Activated CD8-positive, alpha-beta T cell treated with anti-CD3 and anti-CD28 coated beads, Interleukin-2, amount 10 ng/mL, durations not matched to agents 7 days and 5 days (primary cell): ENCODE results near the gene SYNE1. TPM values are rescaled to one million over a fixed set of nuclear protein-coding genes. Genes with fewer than 3 reads are reported as not detected.

Experiments used
- ATAC-seq: fragments of 150-1000 bp; cut with Tn5 transposase; one replicate; pipeline ENCODE4 v1.10.0; 2021; ENCODE audit warnings: moderate library complexity
- CTCF ChIA-PET: fragments of 350-600 bp; sonication (Branson Sonifier 250); formaldehyde crosslinking; loops from one replicate; lab custom pipeline; 2021; ENCODE audit warnings: antibody characterized with exemption; lab: Charles Lee
- POLR2A ChIA-PET: fragments of 350-600 bp; sonication (Branson Sonifier 250); formaldehyde crosslinking; loops from one replicate; lab custom pipeline; 2021; ENCODE audit warnings: antibody characterized with exemption; lab: Charles Lee
- DNase-seq: peaks from one replicate; pipeline ENCODE4 v3.0.0-alpha.2; 2020
- H3K27ac Mint-ChIP-seq: one replicate; pipeline ENCODE4 v1.8.0; 2021; ENCODE audit warnings: mild to moderate bottlenecking, mixed read lengths
- H3K27me3 Mint-ChIP-seq: one replicate; pipeline ENCODE4 v1.8.0; 2021; ENCODE audit warnings: low read depth, mixed read lengths
- H3K36me3 Mint-ChIP-seq: one replicate; pipeline ENCODE4 v1.8.0; 2021; ENCODE audit warnings: low read depth, mixed read lengths
- H3K4me1 Mint-ChIP-seq: one replicate; pipeline ENCODE4 v1.8.0; 2021; ENCODE audit warnings: low read depth, mixed read lengths
- H3K4me3 Mint-ChIP-seq: one replicate; pipeline ENCODE4 v1.8.0; 2021; ENCODE audit warnings: mild to moderate bottlenecking, mixed read lengths
- H3K9me3 Mint-ChIP-seq: one replicate; pipeline ENCODE4 v1.8.0; 2022; ENCODE audit warnings: mixed read lengths; ENCODE audit not compliant: insufficient read depth
- total RNA-seq, 2 experiments: library from RNA; stranded (reverse); gene quantifications; one replicate each; pipeline ENCODE4 v1.2.3, GENCODE V29; 2021

Gene SYNE1
- total RNA-seq, 2 experiments from 2014 or later, result 57.0 to 63.8 TPM

GRCh38 chr6:152170313-152170701, 466.9 kb downstream of the SYNE1 start:
- no peak overlapping the region for H3K4me3 Mint-ChIP-seq
- no peak for DNase-seq
- ChIA-PET POLR2A (interaction anchor here (0.6 to 4.0 kb wide), 2 partner anchors 15 to 16 kb away, joined by 3 to 25 read pairs; no protein-coding TSS in a partner anchor), CTCF (interaction anchor here (1.1 to 1.3 kb wide), 2 partner anchors 9 to 131 kb away, joined by 3 to 4 read pairs; no protein-coding TSS in a partner anchor)
- H3K9me3 Mint-ChIP-seq, result no peaks in the 10 kb centered on the region
- H3K27me3 Mint-ChIP-seq, result no peaks in the 10 kb centered on the region
- H3K4me1 Mint-ChIP-seq, result peaks cover 24% of the 10 kb centered on the region
- H3K36me3 Mint-ChIP-seq, result peaks cover 67% of the 10 kb centered on the region
- no peak for ATAC-seq
- peak overlapping the region; percentile 81 for H3K27ac Mint-ChIP-seq

GRCh38 chr6:152167641-152168603, 469.2 kb downstream of the SYNE1 start:
- Mint-ChIP-seq H3K4me1 (peaks cover 20% of the 10 kb centered on the region), H3K4me3 (no peak overlapping the region), H3K27ac (no peak overlapping the region), H3K27me3 (no peaks in the 10 kb centered on the region), H3K36me3 (peaks cover 62% of the 10 kb centered on the region), H3K9me3 (no peaks in the 10 kb centered on the region)
- ATAC-seq (no peak), DNase-seq (no peak)
- ChIA-PET POLR2A (interaction anchor here (1.7 kb wide), 1 partner anchor 17 kb away, joined by 7 read pairs; no protein-coding TSS in a partner anchor), CTCF (interaction anchor here (1.0 to 1.1 kb wide), 2 partner anchors 12 to 17 kb away, joined by 3 read pairs; no protein-coding TSS in a partner anchor)

DNA sequence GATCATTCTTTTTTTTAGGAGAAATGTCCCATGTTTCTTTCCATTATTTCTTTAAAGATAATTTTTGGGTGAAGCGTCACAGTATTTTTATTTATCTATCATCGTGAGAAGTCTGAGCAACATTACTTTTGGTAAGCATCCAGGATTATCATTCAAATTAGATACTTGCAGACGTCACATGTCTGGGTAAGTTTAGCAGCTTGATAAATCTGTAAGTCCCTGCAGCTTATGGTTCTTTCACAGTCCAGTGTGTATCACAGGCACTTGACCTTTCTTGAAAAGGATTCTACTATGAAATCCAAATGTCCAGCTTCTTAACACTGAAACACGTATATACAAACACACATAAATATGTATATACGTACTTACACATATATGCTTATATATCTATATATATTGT, 470.3 kb downstream of the SYNE1 start:
- DNase-seq (no peak), ATAC-seq (no peak)
- H3K4me3 Mint-ChIP-seq, result no peak overlapping the region
- H3K9me3 Mint-ChIP-seq, result no peaks in the 10 kb centered on the region
- H3K27me3 Mint-ChIP-seq, result no peaks in the 10 kb centered on the region
- H3K36me3 Mint-ChIP-seq, result peaks cover 63% of the 10 kb centered on the region
- POLR2A ChIA-PET, result interaction anchor here (1.7 kb wide), 1 partner anchor 18 kb away, joined by 7 read pairs; no protein-coding TSS in a partner anchor
- no peak overlapping the region for H3K27ac Mint-ChIP-seq
- peaks cover 18% of the 10 kb centered on the region for H3K4me1 Mint-ChIP-seq
- CTCF ChIA-PET, result interaction anchor here (1.0 to 1.1 kb wide), 2 partner anchors 13 to 18 kb away, joined by 3 read pairs; no protein-coding TSS in a partner anchor

- ATAC-seq (no peak), DNase-seq (no peak)
- H3K36me3 Mint-ChIP-seq, result peaks cover 62% of the 10 kb centered on the region
- H3K4me3 Mint-ChIP-seq, result no peak overlapping the region
- ChIA-PET POLR2A (no interaction called here), CTCF (interaction anchor here (1.0 to 1.4 kb wide), 2 partner anchors 18 to 135 kb away, joined by 3 read pairs; no protein-coding TSS in a partner anchor)
- H3K4me1 Mint-ChIP-seq, result peaks cover 22% of the 10 kb centered on the region
- H3K9me3 Mint-ChIP-seq, result no peaks in the 10 kb centered on the region
- no peaks in the 10 kb centered on the region for H3K27me3 Mint-ChIP-seq
- H3K27ac Mint-ChIP-seq, result no peak overlapping the region
Measured at GRCh38 chr6:152166497-152166896, 470.7 kb downstream of the SYNE1 start.

DNA sequence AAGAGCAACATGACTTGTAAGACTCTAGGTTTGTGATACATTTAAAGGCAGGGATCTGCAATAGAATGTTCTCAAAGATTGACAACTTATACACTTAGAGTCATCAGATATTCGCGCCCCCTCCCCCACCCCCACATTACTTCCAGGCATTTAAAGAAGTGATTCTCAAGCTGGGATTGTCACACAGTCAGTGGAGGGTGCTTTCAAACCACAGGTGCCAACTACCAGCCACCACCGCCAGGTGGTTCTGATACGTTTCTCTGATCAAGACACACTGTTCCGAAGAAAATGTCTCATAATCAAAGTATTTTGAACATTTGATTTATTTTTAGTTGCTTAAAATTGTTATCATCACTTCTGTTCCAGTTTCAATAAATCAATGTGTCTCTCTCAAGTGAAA, 472.2 kb downstream of the SYNE1 start:
- peaks cover 11% of the 10 kb centered on the region for H3K4me1 Mint-ChIP-seq
- POLR2A ChIA-PET, result no interaction called here
- no peaks in the 10 kb centered on the region for H3K9me3 Mint-ChIP-seq
- H3K27ac Mint-ChIP-seq, result no peak overlapping the region
- H3K36me3 Mint-ChIP-seq, result peaks cover 50% of the 10 kb centered on the region
- no peak for ATAC-seq
- H3K27me3 Mint-ChIP-seq, result no peaks in the 10 kb centered on the region
- no peak overlapping the region for H3K4me3 Mint-ChIP-seq
- CTCF ChIA-PET, result interaction anchor here (1.4 kb wide), 1 partner anchor 136 kb away, joined by 3 read pairs; no protein-coding TSS in a partner anchor
- DNase-seq, result no peak

- H3K27ac Mint-ChIP-seq, result no peak overlapping the region
- POLR2A ChIA-PET, result no interaction called here
- H3K9me3 Mint-ChIP-seq, result no peaks in the 10 kb centered on the region
- no peak overlapping the region for H3K4me3 Mint-ChIP-seq
- H3K36me3 Mint-ChIP-seq, result peaks cover 45% of the 10 kb centered on the region
- H3K27me3 Mint-ChIP-seq, result no peaks in the 10 kb centered on the region
- no peak for DNase-seq
- H3K4me1 Mint-ChIP-seq, result peaks cover 11% of the 10 kb centered on the region
- CTCF ChIA-PET, result interaction anchor here (0.9 kb wide), 1 partner anchor 9 kb away, joined by 4 read pairs; no protein-coding TSS in a partner anchor
- ATAC-seq, result no peak
Measured at GRCh38 chr6:152161501-152161900, 475.7 kb downstream of the SYNE1 start.

GRCh38 chr6:152160346-152160745, 476.8 kb downstream of the SYNE1 start:
- Mint-ChIP-seq H3K27ac (no peak overlapping the region), H3K4me1 (peaks cover 11% of the 10 kb centered on the region), H3K36me3 (peaks cover 40% of the 10 kb centered on the region), H3K4me3 (no peak overlapping the region), H3K27me3 (no peaks in the 10 kb centered on the region), H3K9me3 (no peaks in the 10 kb centered on the region)
- DNase-seq (no peak), ATAC-seq (no peak)
- ChIA-PET POLR2A (no interaction called here), CTCF (interaction anchor here (1.3 kb wide), 1 partner anchor 17 kb away, joined by 3 read pairs; no protein-coding TSS in a partner anchor)

DNA sequence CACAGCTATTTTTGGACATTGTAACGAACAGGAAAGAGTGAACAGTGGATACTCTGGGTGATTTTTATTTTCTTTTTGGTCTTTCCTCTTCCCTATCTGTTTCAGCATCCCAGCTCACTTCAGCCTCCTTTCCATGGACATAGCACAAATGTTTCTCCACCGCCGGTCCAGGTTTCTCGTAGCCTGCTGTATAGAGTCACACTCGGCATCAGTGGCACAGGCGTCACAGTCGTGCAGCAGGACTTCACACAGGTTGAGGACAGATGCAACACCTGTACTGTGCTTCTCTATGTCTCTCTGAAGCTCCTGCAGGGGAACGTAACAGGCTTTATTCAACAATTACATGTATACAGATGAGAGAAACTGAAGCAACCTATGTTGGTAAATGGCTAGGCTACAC, 481.4 kb downstream of the SYNE1 start:
- Mint-ChIP-seq H3K4me1 (no peaks in the 10 kb centered on the region), H3K27me3 (no peaks in the 10 kb centered on the region), H3K4me3 (no peak overlapping the region), H3K36me3 (peaks cover 43% of the 10 kb centered on the region), H3K27ac (no peak overlapping the region), H3K9me3 (no peaks in the 10 kb centered on the region)
- CTCF ChIA-PET, result no interaction called here
- POLR2A ChIA-PET, result interaction anchor here (1.0 kb wide), 1 partner anchor 29 kb away, joined by 4 read pairs; no protein-coding TSS in a partner anchor
- ATAC-seq (no peak), DNase-seq (no peak)

DNA sequence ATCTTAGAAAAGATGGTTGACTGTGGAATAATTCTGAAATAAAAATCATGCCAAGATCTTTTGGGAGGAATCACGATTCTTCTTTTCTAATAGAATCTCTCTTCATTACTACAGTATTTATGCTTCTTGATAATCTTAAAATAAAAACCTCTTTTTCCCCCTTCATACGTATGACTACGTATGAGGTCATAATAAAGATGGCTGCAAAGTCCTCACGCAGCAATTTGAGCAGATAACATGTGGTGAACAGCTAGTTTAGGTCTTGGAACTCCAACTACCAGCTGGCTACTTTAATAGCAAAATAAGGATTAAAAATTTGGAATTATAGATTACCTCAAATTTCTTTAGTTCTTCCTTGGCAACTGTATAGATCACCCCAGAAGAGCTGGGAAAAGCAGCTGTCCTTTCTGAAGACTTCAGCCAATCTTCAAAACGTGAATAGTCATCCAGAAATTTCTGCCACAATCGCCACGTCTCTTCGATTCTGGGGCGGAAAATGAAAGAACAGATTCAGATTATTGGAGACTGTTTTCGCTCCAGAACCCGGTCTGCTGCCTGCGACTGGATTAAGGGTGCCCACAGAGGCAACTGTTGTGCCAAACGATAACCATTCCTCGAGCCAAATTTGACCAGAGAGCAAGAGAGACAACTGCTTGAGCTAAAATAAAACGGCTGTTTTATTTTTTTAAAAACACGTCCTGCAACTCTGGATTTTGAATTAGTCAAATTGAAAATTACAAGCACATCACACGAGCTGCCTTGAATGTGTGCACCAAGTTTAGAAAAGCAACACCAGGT, 482.4 kb downstream of the SYNE1 start:
- H3K27me3 Mint-ChIP-seq, result no peaks in the 10 kb centered on the region
- peaks cover 51% of the 10 kb centered on the region for H3K36me3 Mint-ChIP-seq
- POLR2A ChIA-PET, result interaction anchor here (0.7 kb wide), 1 partner anchor 16 kb away, joined by 3 read pairs; no protein-coding TSS in a partner anchor
- no peaks in the 10 kb centered on the region for H3K9me3 Mint-ChIP-seq
- H3K4me1 Mint-ChIP-seq, result no peaks in the 10 kb centered on the region
- H3K4me3 Mint-ChIP-seq, result no peak overlapping the region
- DNase-seq, result no peak
- CTCF ChIA-PET, result interaction anchor here (1.5 kb wide), 1 partner anchor 30 kb away, joined by 3 read pairs; no protein-coding TSS in a partner anchor
- ATAC-seq, result no peak
- no peak overlapping the region for H3K27ac Mint-ChIP-seq

DNA sequence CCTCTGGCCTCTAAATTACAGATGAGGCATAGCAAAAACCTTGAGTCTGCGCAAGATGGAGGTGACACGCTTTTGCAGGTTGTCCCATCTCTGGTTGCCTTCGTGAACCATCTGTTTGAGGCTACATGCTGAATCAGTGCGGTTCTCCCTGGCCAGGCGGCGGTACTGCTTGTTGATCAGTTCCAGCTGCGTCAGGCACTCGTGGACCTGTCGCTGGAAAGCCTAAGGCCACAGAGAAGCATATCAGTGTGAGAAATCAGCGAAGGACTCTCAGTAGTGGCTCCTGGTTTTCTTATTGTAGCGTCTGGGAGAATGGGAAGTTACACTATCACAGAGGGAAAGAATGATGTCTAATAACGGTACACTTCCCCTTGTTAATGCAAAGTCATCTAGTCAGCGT, 485.2 kb downstream of the SYNE1 start:
- H3K27me3 Mint-ChIP-seq, result no peaks in the 10 kb centered on the region
- no peak overlapping the region for H3K4me3 Mint-ChIP-seq
- CTCF ChIA-PET, result interaction anchor here (0.7 to 1.5 kb wide), 3 partner anchors 187 to 631 kb away, joined by 3 to 7 read pairs (median 3); no protein-coding TSS in a partner anchor
- H3K27ac Mint-ChIP-seq, result no peak overlapping the region
- H3K4me1 Mint-ChIP-seq, result no peaks in the 10 kb centered on the region
- POLR2A ChIA-PET, result no interaction called here
- DNase-seq, result no peak
- peaks cover 67% of the 10 kb centered on the region for H3K36me3 Mint-ChIP-seq
- ATAC-seq, result no peak
- H3K9me3 Mint-ChIP-seq, result no peaks in the 10 kb centered on the region

GRCh38 chr6:152150196-152150595, 487.0 kb downstream of the SYNE1 start:
- Mint-ChIP-seq H3K4me3 (no peak overlapping the region), H3K9me3 (no peaks in the 10 kb centered on the region), H3K27me3 (no peaks in the 10 kb centered on the region), H3K27ac (no peak overlapping the region), H3K4me1 (no peaks in the 10 kb centered on the region), H3K36me3 (peaks cover 70% of the 10 kb centered on the region)
- CTCF ChIA-PET, result interaction anchor here (1.1 to 1.7 kb wide), 2 partner anchors 9 to 35 kb away, joined by 3 to 5 read pairs; no protein-coding TSS in a partner anchor
- POLR2A ChIA-PET, result no interaction called here
- ATAC-seq (no peak), DNase-seq (no peak)
